ENCODE data around the gene TMEM217. TPM values are rescaled to one million over a fixed set of nuclear protein-coding genes. Genes with fewer than 3 reads are reported as not detected.

Gene TMEM217
- total RNA-seq, 1 experiment from 2014 or later: 2.4 TPM

DNA sequence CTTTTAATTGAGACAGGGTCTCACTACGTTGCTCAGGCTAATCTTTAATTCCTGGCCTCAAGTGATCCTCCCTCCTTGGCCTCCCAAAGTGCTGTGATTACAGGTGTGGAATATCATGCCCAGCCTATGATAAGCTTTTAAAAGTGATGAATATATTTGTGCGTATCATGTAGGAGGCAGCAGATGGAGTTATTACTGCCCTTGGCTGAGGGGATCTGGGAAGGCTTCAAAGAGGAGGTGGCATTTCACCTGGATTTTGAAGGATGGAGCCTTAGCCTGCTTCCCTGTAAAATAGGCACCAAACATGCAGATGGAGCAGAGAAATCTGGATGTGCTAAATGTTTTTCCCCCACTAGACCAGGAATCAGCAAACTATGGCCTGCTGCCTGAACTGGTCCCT is 77.9 kb downstream of the TMEM217 start:
- TF ChIP-seq EZH2 (IDR thresholded peaks at IDR 0.05; ENCODE audit: low read length, unreplicated experiment) (no peak), EZH2phosphoT487 (IDR thresholded peaks at IDR 0.05; ENCODE audit: borderline replicate concordance, low read length) (no peak)
- TF ChIP-seq, protein P1, sequence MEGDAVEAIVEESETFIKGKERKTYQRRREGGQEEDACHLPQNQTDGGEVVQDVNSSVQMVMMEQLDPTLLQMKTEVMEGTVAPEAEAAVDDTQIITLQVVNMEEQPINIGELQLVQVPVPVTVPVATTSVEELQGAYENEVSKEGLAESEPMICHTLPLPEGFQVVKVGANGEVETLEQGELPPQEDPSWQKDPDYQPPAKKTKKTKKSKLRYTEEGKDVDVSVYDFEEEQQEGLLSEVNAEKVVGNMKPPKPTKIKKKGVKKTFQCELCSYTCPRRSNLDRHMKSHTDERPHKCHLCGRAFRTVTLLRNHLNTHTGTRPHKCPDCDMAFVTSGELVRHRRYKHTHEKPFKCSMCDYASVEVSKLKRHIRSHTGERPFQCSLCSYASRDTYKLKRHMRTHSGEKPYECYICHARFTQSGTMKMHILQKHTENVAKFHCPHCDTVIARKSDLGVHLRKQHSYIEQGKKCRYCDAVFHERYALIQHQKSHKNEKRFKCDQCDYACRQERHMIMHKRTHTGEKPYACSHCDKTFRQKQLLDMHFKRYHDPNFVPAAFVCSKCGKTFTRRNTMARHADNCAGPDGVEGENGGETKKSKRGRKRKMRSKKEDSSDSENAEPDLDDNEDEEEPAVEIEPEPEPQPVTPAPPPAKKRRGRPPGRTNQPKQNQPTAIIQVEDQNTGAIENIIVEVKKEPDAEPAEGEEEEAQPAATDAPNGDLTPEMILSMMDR (conservative IDR thresholded peaks at IDR 0.05; ENCODE audit: low read depth, low read length): no peak
- no peaks in the 10 kb centered on the region for H3K9me3 ChIP-seq (ENCODE audit: low read length)
- H3K36me3 ChIP-seq (ENCODE audit: low read depth, low read length): peaks cover 5% of the 10 kb centered on the region; the same call in 1 of the 2 replicates
- no peaks in the 10 kb centered on the region for H3K9me2 ChIP-seq (replicated peaks; ENCODE audit: low read length)
- ChIA-PET CTCF (no interaction called here), POLR2A (ENCODE audit: unreplicated experiment) (no interaction called here)
- no peaks in the 10 kb centered on the region for H3K27me3 ChIP-seq (ENCODE audit: low read length)
- H4K20me1 ChIP-seq (ENCODE audit: low read length): 0 out of 2 replicates have a peak, but pooled peaks cover 3% of the 10 kb centered on the region
- DNase-seq (no peak), ATAC-seq (no peak)
- no peak overlapping the region for H3K4me3 ChIP-seq (ENCODE audit: low read length)
- H3K79me2 ChIP-seq (ENCODE audit: low read length): no peaks in the 10 kb centered on the region
- intact Hi-C loops (cut with micrococcal nuclease): no loop called here
- no peak overlapping the region for H3K27ac ChIP-seq (ENCODE audit: low read length)
- no peaks in the 10 kb centered on the region for H3K4me1 ChIP-seq (ENCODE audit: insufficient read depth, low read length)
- no peak overlapping the region for H2AFZ ChIP-seq (ENCODE audit: low read length)
- no peak overlapping the region for H3K4me2 ChIP-seq (ENCODE audit: low read length)
- no TSS peak for BruUV-seq (replicated peaks)
- no peaks in the 10 kb centered on the region for H3F3A ChIP-seq (ENCODE audit: low read length, unreplicated experiment)
- H3K9ac ChIP-seq (ENCODE audit: low read length): no peak overlapping the region

DNA sequence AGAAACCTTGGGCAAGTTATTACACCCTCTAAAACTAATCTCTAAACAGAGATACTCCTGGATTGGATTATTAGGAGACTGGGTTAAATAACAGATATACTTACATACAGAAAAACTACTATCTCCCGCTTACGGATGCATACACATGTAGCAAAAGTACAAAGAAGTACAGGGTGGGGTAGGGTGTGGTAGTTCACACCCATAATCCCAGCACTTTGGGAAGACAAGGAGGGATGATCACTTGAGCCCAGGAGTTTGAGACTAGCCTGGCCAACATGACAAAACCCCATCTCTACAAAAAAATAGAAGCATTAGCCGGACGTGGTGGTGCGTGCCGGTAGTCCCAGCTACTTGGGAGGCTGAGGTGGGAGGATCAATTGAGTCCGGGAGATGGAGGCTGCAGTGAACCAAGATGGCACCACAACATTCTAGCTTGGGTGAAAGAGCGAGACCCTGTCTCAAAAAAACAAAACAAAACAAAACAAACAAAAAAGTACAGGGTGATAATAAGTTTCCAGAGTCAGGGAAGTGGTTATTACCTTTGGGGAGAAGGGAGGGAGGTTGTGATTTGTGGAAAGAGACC is 79.9 kb downstream of the TMEM217 start:
- no peak for ATAC-seq
- CTCF ChIA-PET: interaction anchor here (1.5 kb wide), 1 partner anchor 149 kb away, joined by 3 read pairs; no protein-coding TSS in a partner anchor
- BruUV-seq (replicated peaks): no TSS peak

More for the DNA sequence above, 79.9 kb downstream of the TMEM217 start:
- H3F3A ChIP-seq (ENCODE audit: low read length, unreplicated experiment): no peaks in the 10 kb centered on the region
- TF ChIP-seq, protein P1 (conservative IDR thresholded peaks at IDR 0.05; ENCODE audit: low read depth, low read length): no peak
- H3K27me3 ChIP-seq (ENCODE audit: low read length): no peaks in the 10 kb centered on the region
- no peak overlapping the region for H3K4me3 ChIP-seq (ENCODE audit: low read length)
- H3K9me2 ChIP-seq (replicated peaks; ENCODE audit: low read length): no peaks in the 10 kb centered on the region
- H3K79me2 ChIP-seq (ENCODE audit: low read length): peaks cover 10% of the 10 kb centered on the region
- no peaks in the 10 kb centered on the region; the same call in 1 of the 2 replicates for H3K4me1 ChIP-seq (ENCODE audit: insufficient read depth, low read length)
- H3K9ac ChIP-seq (ENCODE audit: low read length): no peak overlapping the region
- intact Hi-C loops (cut with micrococcal nuclease): no loop called here
- peaks cover 25% of the 10 kb centered on the region for H3K36me3 ChIP-seq (ENCODE audit: low read depth, low read length)
- no peak overlapping the region for H2AFZ ChIP-seq (ENCODE audit: low read length)
- no peak for DNase-seq
- H3K4me2 ChIP-seq (ENCODE audit: low read length): no peak overlapping the region
- H3K27ac ChIP-seq (ENCODE audit: low read length): no peak overlapping the region
- POLR2A ChIA-PET (ENCODE audit: unreplicated experiment): interaction anchor here (0.5 to 0.6 kb wide), 2 partner anchors 73 to 149 kb away, joined by 3 read pairs; no protein-coding TSS in a partner anchor
- H4K20me1 ChIP-seq (ENCODE audit: low read length): peaks cover 21% of the 10 kb centered on the region
- no peaks in the 10 kb centered on the region for H3K9me3 ChIP-seq (ENCODE audit: low read length)
